ENCODE data around the gene ADAM22.

The ADAM22 gene

DNA sequence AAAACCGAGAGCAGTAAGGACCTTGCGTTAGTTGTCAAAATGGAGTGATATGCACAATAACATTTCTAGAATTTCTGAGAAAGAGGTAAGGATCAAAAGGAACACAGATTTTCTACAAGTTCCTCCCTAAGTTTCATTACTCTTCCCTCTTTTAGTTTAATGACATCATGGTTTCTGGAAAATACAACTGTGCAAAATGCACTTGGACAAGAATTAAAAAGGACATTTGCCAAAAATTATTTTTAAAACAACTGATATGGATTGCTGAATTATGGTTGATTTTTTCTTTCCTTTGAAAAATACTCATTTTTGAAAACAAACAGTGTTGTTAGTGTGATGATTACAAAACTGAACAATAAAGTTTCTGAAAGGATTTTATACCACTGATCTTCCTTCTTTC is 233.7 kb downstream of the ADAM22 start:
- no peak for TF ChIP-seq Cebpa-rat (IDR thresholded peaks at IDR 0.05)

DNA sequence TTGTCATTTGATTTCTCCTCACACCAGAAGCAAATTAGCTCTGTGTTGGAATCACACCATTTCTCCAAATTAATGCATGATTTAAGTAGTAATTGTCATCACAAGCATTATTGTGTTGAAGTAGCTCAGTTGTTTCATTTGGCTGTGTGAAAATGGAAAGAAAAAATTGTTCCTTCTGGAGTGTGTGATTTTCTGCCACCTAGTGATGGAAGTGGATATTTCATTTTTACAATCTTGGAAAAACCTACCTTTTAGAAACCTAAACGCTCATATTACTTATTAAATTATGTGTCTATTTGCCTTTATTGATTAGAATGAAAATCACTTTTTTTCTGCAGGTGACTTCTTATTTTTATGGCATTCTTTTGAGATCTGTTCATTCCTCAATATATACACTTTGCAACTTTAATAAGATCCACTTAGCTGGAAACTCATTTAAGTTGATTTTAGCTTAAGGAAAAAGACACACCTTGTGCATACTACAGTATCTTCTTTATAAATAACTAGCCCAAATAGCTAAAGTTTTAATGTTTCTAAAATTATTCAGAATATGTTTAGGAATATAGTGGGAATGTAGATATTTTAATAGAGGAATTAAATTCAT is 235.8 kb downstream of the ADAM22 start:
- H3K9me3 ChIP-seq (replicated peaks in 1 of 11) = no peaks in the 10 kb centered on the region
- H3K27me3 ChIP-seq = no peaks in the 10 kb centered on the region
- no peak overlapping the region for H3K9ac ChIP-seq
- peaks cover 0 to 22% (median 0%) of the 10 kb centered on the region in 10 experiments; a peak in 4 of 20 replicates for H3K4me1 ChIP-seq
- no peak overlapping the region for H3K27ac ChIP-seq
- no peak overlapping the region for H3K4me2 ChIP-seq
- H4K20me1 ChIP-seq = no peaks in the 10 kb centered on the region
- no peak overlapping the region for H3K4me3 ChIP-seq
- no peak for TF ChIP-seq Cebpa-rat (IDR thresholded peaks at IDR 0.05)
- H3K36me3 ChIP-seq = no peaks in the 10 kb centered on the region

More for the DNA sequence above, 233.7 kb downstream of the ADAM22 start:
- no peaks in the 10 kb centered on the region for H3K27me3 ChIP-seq
- peaks cover 0 to 22% (median 0%) of the 10 kb centered on the region in 10 experiments; a peak in 4 of 20 replicates for H3K4me1 ChIP-seq
- no peak overlapping the region for H3K9ac ChIP-seq
- H3K27ac ChIP-seq = no peak overlapping the region
- H3K36me3 ChIP-seq = no peaks in the 10 kb centered on the region
- no peaks in the 10 kb centered on the region for H4K20me1 ChIP-seq
- peak overlapping the region in 2 of 11 experiments; percentile 37 to 41; a peak in 4 of 22 replicates for H3K4me2 ChIP-seq
- no peak overlapping the region for H3K4me3 ChIP-seq
- H3K9me3 ChIP-seq (replicated peaks in 1 of 11) = no peaks in the 10 kb centered on the region

GRCh38 chr7:88172842-88173241 is 238.8 kb downstream of the ADAM22 start:
- TF ChIP-seq Cebpa-rat (IDR thresholded peaks at IDR 0.05) = no peak
- no peaks in the 10 kb centered on the region for H3K36me3 ChIP-seq

DNA sequence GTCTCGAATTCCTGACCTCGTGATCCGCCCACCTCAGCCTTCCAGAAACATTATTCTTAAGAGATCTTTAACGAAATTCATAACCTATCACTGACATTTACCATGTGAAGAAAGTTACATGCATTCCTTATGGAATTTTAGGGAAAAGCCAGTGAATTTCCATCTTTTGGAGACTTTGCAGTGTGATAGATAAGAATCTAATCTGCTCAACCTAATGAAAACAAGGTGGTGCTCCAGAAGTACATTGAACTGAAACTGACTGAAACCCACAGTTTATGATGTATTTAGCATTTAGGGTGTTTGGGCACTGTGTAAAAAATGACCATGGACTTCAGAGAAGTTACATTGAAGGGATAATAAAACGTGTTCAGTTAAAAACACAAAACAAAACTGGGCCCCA is 242.1 kb downstream of the ADAM22 start:
- H3K4me2 ChIP-seq = no peak overlapping the region
- H3K4me1 ChIP-seq = no peaks in the 10 kb centered on the region
- H3K9ac ChIP-seq = no peak overlapping the region
- no peaks in the 10 kb centered on the region for H3K36me3 ChIP-seq
- H3K9me3 ChIP-seq (replicated peaks in 1 of 11) = no peaks in the 10 kb centered on the region
- no peak overlapping the region for H3K4me3 ChIP-seq
- no peak for TF ChIP-seq Cebpa-rat (IDR thresholded peaks at IDR 0.05)
- H3K27me3 ChIP-seq = no peaks in the 10 kb centered on the region
- H4K20me1 ChIP-seq = no peaks in the 10 kb centered on the region
- no peak overlapping the region for H3K27ac ChIP-seq

More at GRCh38 chr7:88172842-88173241, 238.8 kb downstream of the ADAM22 start:
- H3K27ac ChIP-seq = no peak overlapping the region
- H3K27me3 ChIP-seq = no peaks in the 10 kb centered on the region
- H3K9me3 ChIP-seq (replicated peaks in 1 of 11) = no peaks in the 10 kb centered on the region
- H3K4me3 ChIP-seq = no peak overlapping the region
- no peak overlapping the region for H3K4me2 ChIP-seq
- peaks cover 0 to 5% (median 0%) of the 10 kb centered on the region in 10 experiments; a peak in 4 of 20 replicates for H3K4me1 ChIP-seq
- no peaks in the 10 kb centered on the region for H4K20me1 ChIP-seq
- no peak overlapping the region for H3K9ac ChIP-seq

GRCh38 chr7:88183051-88183450 is 249.0 kb downstream of the ADAM22 start:
- no peaks in the 10 kb centered on the region for H3K9me3 ChIP-seq (replicated peaks in 1 of 11)
- no peak for TF ChIP-seq Cebpa-rat (IDR thresholded peaks at IDR 0.05)
- no peaks in the 10 kb centered on the region for H3K27me3 ChIP-seq
- no peak overlapping the region for H3K4me3 ChIP-seq
- peaks cover 0 to 9% (median 0%) of the 10 kb centered on the region in 11 experiments; a peak in 1 of 22 replicates for H3K36me3 ChIP-seq
- H3K9ac ChIP-seq = no peak overlapping the region
- no peaks in the 10 kb centered on the region for H4K20me1 ChIP-seq
- H3K4me1 ChIP-seq = no peaks in the 10 kb centered on the region
- no peak overlapping the region for H3K4me2 ChIP-seq
- H3K27ac ChIP-seq = no peak overlapping the region

DNA sequence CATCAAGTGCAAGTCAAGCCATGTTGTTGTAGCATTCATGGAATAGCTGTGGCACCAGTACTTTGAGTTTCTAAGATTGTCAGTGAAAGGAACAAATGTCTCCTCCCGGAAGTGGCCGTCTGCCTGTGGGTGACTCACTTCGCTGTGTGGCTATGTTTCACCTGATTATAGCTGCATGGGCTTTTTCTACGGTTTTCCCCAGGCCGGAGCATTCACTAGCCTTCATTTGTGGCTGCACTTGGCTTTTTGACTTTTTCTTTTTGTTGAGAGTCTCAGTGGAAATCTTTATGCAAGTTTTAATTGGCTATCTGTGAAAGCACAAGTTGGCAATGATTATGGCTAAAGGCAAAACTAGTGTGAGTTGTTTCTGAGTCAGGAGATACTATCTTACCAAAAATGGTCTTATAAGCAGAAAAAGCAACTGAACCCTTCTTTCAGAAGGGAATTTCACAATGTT is 250.8 kb downstream of the ADAM22 start:
- Histone ChIP-seq H3K9me3 (replicated peaks in 1 of 11) (no peaks in the 10 kb centered on the region), H3K4me3 (no peak overlapping the region), H3K27ac (no peak overlapping the region), H3K27me3 (no peaks in the 10 kb centered on the region), H3K4me2 (no peak overlapping the region), H3K9ac (no peak overlapping the region), H3K36me3 (peaks cover 0 to 9% (median 0%) of the 10 kb centered on the region in 11 experiments; a peak in 1 of 22 replicates), H3K4me1 (no peaks in the 10 kb centered on the region), H4K20me1 (no peaks in the 10 kb centered on the region)
- TF ChIP-seq Cebpa-rat (IDR thresholded peaks at IDR 0.05) = no peak

DNA sequence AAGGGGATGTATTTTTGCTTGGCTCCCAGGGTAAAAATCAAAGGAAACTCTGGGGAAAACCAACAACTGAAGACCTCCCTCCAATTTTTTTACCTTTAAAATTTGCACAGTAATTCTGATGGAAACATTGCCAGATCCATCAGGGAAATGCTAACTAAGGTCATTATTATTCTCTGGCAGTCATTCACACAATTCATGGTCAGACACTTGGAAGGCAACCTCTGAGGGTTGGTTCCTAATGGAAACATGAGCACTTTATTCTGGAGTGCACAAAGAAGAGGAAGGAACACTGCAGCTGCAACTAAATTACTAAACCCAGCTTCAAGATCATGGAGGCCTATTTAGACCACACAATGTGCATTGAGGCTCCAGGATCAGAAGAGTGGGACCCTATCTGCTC is 251.6 kb downstream of the ADAM22 start:
- H3K4me2 ChIP-seq = no peak overlapping the region
- no peak overlapping the region for H3K9ac ChIP-seq
- no peaks in the 10 kb centered on the region for H4K20me1 ChIP-seq
- H3K9me3 ChIP-seq (replicated peaks in 1 of 11) = no peaks in the 10 kb centered on the region
- peaks cover 0 to 9% (median 0%) of the 10 kb centered on the region in 11 experiments; a peak in 1 of 22 replicates for H3K36me3 ChIP-seq
- H3K4me3 ChIP-seq = no peak overlapping the region
- TF ChIP-seq Cebpa-rat (IDR thresholded peaks at IDR 0.05) = no peak
- H3K27me3 ChIP-seq = no peaks in the 10 kb centered on the region
- H3K27ac ChIP-seq = no peak overlapping the region
- no peaks in the 10 kb centered on the region for H3K4me1 ChIP-seq

GRCh38 chr7:88191911-88192310 is 257.9 kb downstream of the ADAM22 start:
- Histone ChIP-seq H3K4me2 (no peak overlapping the region), H3K4me3 (no peak overlapping the region), H4K20me1 (no peaks in the 10 kb centered on the region; a peak in 1 of 22 replicates), H3K27ac (no peak overlapping the region), H3K27me3 (no peaks in the 10 kb centered on the region), H3K9me3 (replicated peaks in 1 of 11) (no peaks in the 10 kb centered on the region), H3K4me1 (no peaks in the 10 kb centered on the region), H3K9ac (no peak overlapping the region), H3K36me3 (no peaks in the 10 kb centered on the region; a peak in 1 of 22 replicates)
- no peak for TF ChIP-seq Cebpa-rat (IDR thresholded peaks at IDR 0.05)

DNA sequence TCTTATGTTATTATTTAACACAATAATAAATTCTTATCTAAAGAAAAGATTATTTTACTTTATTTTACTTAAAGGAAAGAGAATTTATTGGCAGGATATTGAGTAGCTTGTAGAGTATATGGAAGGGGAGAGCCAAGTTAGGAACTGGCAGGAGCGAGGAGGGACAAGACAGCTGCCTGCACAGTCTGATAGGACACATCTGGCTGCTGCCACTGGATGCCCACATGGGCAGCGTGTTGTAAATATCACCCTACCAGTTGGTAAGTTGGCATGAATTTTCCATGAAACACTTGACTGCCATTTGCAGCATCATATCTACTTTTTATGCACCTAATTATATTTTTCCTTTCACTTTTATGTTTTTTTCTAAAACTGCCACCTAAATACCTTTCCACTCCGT is 266.2 kb downstream of the ADAM22 start:
- TF ChIP-seq Cebpa-rat (IDR thresholded peaks at IDR 0.05) = no peak
- H3K4me3 ChIP-seq = no peak overlapping the region

GRCh38 chr7:88200789-88201188 is 266.7 kb downstream of the ADAM22 start:
- Histone ChIP-seq H4K20me1 (no peaks in the 10 kb centered on the region), H3K4me3 (no peak overlapping the region), H3K9ac (no peak overlapping the region), H3K4me2 (no peak overlapping the region), H3K36me3 (peaks cover 35 to 61% (median 46%) of the 10 kb centered on the region in 11 experiments), H3K27me3 (no peaks in the 10 kb centered on the region), H3K27ac (no peak overlapping the region), H3K4me1 (no peaks in the 10 kb centered on the region), H3K9me3 (replicated peaks in 1 of 11) (no peaks in the 10 kb centered on the region)
- no peak for TF ChIP-seq Cebpa-rat (IDR thresholded peaks at IDR 0.05)

More for the DNA sequence above, 266.2 kb downstream of the ADAM22 start:
- Histone ChIP-seq H3K9ac (no peak overlapping the region), H3K27ac (no peak overlapping the region), H3K36me3 (peaks cover 32 to 55% (median 41%) of the 10 kb centered on the region in 11 experiments), H4K20me1 (no peaks in the 10 kb centered on the region), H3K27me3 (no peaks in the 10 kb centered on the region), H3K4me2 (no peak overlapping the region), H3K9me3 (replicated peaks in 1 of 11) (no peaks in the 10 kb centered on the region), H3K4me1 (no peaks in the 10 kb centered on the region)

Data from BLaER1 treated with 17β-estradiol and CSF1 and Interleukin-3, amounts not matched to agents 10 nM and 100 nM (cell line).